HG03025 (cell line): ENCODE results near the gene ZNF148.

Source experiments
- ATAC-seq: cut with Tn5 transposase; IDR thresholded peaks from one replicate; pipeline ENCODE4 v1.9.1; 2021; ENCODE audit warnings: mild to moderate bottlenecking, moderate library complexity; ENCODE audit not compliant: unreplicated experiment, low FRiP score

Gene ZNF148

GRCh38 chr3:125194061-125194848 lies 180.9 kb downstream of the ZNF148 start:
- no peak for ATAC-seq

DNA sequence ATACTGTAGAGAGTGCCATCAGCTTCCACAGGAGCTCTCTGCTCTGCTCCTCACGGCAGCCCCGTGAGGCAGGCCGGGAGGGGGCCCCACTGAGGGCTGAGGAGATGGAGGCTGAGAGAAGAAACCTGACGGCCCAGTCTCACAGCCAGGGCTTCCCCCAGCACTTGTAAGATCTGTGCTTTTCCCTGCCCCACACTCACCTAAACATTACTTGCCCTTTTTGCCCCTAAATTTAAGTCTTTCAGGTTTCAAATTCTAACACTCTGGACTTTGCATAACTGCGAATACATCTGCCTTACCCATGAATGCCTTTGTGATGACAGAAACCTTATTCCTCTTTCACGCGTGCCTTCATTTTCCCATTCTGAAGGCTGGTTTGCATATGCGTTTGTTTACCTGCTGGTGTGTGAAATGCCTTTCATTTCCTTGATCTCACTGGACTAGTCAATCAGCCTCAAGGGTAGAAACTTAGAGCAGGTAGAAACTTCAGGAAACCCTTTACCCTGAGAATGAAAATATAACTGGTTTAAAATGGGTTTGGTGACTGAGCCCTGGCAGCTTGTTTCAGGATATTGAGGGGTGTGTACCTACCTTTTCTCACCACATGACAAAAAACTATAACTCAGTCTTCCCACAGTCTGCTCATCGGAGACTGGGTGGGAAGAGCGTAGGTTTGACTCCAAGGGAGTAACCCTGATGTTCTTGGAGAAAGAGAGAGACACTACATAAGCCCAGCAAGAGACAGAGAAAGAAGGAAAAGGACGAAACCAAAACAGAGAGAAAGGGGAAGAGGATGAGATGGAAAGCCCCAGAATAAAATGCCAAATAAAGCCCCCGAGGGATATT lies 182.7 kb downstream of the ZNF148 start:
- ATAC-seq = peak; percentile 73

DNA sequence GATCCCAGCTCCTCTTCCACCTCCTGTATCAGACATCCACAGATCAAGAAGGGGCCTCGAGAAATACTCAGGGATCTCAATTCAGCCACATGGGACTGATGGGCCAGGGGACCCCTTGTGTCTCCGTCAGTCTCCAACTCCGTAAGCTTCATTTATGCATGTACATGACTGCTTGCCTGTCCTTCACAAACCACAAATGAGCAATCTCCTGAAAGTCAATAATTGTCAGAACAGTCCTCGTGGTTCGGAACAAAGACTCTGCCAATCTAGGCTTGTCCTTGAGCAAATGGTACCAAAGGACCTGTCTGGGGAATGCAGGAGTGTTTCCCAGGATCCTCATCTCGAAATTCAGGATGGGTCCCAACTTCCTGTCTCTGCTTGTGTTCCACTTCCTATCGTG lies 183.4 kb downstream of the ZNF148 start:
- ATAC-seq = no peak

GRCh38 chr3:125191256-125191655 lies 183.9 kb downstream of the ZNF148 start:
- ATAC-seq = no peak

DNA sequence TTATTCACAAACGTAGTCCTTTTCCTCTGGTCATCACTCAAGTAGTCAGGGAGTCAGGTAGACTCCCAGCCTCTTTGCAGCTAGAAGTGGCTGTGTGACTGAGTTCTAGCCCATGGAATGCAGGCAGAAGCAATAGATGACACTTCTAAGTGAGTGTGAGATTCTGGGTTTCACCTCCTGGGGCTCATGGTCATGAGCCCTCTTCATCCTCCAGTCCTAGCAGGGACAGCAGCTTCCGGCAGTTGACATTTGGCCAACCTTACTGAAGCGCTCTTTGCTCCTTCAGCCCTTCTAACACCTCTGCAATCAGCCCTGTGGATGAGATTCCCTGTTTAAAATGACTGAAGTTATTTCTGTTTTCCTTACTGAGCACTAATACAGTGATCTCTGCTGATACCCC lies 184.3 kb downstream of the ZNF148 start:
- ATAC-seq = no peak

DNA sequence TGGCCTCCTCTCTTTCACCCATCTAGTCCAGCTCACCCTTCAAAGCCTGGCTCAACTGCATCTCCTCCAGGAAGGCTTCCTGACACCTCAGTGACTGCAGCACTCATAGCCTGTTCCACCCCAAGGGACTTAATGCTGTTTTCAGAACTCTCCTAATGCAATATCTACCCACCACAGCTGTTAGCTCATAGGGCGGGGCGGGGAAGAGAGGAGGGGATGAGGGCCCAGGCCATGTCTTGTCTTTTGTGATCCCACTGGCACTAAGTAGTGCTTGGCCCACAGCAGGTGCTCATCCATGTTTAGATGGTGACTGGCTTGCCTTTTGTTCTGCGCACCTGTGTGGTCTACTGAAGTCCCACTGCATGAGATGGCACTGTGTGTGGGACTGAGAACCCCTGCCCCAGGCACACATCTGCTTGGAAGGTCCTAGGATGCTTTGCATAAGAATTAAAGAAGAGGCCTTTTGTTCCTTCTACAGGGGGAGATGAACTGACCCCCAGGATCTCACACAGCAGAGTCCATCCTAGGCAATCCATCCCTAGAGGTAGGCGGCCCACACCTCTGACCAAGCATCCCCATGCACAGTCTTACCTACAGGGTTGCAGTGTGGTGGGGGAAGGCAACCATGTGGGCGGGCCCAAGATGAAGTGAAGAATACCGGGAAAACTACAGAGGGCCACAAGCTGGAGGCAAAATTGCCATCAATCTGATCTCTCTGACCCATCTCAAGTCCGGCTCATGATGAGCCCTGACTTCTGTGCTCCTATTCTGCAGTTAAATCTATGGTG lies 185.6 kb downstream of the ZNF148 start:
- ATAC-seq = no peak

DNA sequence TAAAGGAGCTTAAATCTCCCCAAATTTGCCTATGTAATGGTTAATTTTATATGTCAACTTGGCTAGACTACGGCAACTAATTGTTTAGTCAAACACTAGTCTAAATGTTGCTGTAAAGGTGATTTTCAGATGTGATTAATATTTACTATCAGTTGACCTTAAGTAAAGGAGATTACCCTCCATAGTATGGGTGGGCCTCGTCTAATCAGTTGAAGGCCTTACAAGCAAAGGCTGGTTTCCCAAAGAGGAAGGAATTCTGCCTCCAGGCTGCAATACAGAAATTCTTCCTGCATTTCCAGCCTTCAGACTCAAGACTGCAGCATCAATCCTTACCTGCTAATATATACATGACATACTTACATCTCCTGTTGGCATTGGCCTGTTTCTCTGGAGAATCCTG lies 186.2 kb downstream of the ZNF148 start:
- ATAC-seq = no peak

- no peak for ATAC-seq
Measured at GRCh38 chr3:125187599-125187910, 187.6 kb downstream of the ZNF148 start.

DNA sequence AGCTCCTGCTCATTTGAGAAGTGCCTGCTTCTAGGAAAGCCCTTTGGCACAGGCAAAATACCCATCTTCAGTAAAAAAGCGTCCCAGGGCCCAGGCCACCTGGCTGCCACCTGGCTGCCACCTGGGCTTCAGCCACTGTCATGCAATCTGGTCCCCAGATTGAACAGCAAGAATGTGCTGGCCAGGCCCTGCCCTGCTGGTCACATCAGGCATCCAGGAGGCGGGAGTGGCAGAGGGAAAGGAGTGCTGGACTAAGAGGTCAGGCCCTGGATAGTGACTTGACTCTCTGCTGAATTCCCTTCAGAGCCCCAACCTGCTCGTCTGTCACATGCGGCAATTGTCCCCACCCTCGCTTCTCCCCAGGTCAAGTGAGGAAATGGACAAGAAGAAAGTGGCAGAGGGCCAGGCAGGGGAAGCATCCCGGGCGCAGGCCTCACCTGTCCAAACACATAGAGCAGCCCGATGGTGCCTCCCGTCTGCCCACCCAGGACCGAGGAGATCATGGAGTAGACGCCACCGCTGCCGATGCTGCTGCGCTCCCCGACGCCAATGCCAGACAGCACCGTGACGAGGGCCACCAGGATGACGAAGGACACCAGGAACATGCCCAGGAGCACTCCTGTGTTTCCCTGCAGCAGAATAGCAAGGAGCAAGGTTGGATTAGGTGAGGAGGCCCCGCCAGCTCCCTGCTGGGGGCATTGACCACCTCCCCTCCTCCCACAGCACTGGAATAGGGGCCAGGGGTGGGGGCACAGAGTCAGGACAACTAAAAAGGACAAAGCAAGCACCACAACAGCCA lies 188.1 kb downstream of the ZNF148 start:
- no peak for ATAC-seq

DNA sequence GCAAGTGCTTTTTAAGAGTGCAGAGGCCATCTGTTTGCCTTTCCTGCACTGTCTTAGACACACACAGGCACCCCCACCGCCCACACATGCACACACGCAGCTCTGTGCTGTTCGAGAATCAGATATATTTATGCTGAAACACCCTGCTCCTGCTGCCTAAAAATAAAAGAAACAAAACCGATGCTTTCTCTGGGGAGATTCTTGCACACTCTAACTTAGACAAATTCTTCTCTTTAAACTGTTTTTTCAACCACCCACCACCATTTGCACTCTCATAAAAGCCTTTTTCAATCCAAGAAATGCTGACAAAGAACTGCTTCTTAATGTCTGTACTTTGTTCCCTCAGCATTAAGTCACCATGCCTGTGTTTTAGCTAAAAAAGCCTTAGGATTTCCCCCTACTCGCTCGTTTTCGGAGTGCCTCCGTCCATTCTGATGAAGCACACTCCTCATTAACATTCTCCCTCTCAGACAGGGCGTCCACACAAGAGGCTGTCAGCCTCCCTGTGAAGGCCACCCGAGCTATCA lies 188.8 kb downstream of the ZNF148 start:
- peak; percentile 80 for ATAC-seq

- no peak for ATAC-seq
Measured at GRCh38 chr3:125185805-125186204, 189.3 kb downstream of the ZNF148 start.

DNA sequence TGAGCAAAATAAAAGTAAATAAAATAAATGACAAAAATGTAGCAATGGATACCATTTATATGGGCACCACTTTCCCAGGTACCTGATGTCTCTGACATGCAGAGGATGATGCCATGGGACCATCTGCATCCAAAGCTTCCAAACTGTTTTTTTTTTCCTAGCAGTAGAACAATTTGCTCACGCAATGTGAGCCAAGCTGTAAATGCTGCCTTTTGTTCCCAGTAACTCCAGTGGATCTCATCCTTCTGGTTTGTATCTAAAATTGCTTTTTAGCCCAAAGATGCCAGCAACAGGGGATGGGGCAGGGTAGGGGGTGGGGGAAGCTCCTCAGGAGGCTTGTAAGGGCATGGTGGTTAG lies 195.3 kb downstream of the ZNF148 start:
- no peak for ATAC-seq

DNA sequence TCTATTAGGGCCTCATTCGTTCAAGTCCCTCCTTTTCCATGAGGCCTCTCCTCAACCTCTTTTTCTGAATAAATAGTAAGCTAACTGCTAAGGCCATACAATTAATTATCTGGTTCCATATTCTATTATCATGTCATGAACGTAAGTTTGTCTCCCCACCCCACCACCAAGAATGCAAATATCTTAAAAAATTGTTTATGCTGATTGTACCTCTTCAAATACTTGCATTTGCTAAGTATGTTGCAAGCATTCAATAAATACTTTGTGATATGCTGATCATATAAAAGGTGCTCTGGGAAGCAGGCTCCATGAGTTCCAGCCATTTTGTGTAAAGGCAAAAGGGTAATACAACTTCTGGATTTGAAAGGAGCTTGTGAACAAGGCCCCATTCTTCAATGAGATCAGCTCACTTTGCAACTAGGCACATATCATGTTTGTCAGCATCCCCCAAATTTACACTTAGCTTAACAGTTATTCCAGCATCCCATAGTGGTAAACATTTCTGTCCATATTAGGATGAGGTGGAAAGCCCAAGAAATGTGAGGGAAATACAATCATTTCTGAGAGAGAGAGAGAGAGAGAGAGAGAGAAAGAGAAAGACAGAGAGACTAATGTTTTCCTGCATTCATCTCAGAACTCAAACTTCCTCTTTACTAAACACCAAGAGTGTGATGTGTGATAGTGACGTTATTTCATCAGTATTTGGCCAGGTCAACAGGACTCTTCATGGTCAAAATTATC lies 195.8 kb downstream of the ZNF148 start:
- no peak for ATAC-seq

DNA sequence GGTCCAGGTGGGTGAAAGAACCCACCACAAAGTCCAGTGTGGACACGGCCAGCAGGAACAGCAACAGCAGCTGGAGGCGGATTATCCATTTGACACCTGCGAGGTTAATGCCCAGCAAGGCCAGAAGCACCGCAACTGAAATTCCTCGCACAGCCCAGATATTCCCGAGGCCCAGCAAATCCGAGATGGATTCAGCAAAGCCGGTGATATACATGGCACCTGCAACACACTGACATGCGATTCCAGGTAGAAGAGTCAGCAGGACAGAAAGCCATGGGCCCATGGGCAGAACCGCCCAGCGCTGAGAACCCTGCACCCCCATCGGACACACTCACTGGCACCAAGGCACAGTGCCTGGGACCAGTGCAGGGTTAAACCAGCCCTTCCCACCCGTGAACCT lies 197.4 kb downstream of the ZNF148 start:
- ATAC-seq = no peak
